Fibroblast of villous mesenchyme (primary cell): ENCODE measurements around the gene CCDC121. TPM values are rescaled to one million over a fixed set of nuclear protein-coding genes. Genes with fewer than 3 reads are reported as not detected.

Experiments
- DNase-seq: peaks from one replicate; pipeline ENCODE4 v3.0.0-alpha.2; 2010; ENCODE audit warnings: low read depth
- H3K4me3 ChIP-seq: 2 replicates; pipeline ENCODE4 v1.5.1; 2011; ENCODE audit warnings: low read depth, mild to moderate bottlenecking, low read length
- CTCF ChIP-seq: IDR thresholded peaks from 2 replicates; pipeline ENCODE4 v1.5.1; 2012; ENCODE audit warnings: low read depth, mild to moderate bottlenecking, low read length; ENCODE audit not compliant: insufficient read depth
- total RNA-seq: library from RNA; depleted of rRNA; stranded (reverse); fragments of >200 nt; gene quantifications from 2 replicates; pipeline ENCODE4 v1.2.3, GENCODE V29; 2012

The CCDC121 gene, protein sequence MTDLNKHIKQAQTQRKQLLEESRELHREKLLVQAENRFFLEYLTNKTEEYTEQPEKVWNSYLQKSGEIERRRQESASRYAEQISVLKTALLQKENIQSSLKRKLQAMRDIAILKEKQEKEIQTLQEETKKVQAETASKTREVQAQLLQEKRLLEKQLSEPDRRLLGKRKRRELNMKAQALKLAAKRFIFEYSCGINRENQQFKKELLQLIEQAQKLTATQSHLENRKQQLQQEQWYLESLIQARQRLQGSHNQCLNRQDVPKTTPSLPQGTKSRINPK
- total RNA-seq, result 1.3 and 1.9 TPM in 2 replicates

DNA sequence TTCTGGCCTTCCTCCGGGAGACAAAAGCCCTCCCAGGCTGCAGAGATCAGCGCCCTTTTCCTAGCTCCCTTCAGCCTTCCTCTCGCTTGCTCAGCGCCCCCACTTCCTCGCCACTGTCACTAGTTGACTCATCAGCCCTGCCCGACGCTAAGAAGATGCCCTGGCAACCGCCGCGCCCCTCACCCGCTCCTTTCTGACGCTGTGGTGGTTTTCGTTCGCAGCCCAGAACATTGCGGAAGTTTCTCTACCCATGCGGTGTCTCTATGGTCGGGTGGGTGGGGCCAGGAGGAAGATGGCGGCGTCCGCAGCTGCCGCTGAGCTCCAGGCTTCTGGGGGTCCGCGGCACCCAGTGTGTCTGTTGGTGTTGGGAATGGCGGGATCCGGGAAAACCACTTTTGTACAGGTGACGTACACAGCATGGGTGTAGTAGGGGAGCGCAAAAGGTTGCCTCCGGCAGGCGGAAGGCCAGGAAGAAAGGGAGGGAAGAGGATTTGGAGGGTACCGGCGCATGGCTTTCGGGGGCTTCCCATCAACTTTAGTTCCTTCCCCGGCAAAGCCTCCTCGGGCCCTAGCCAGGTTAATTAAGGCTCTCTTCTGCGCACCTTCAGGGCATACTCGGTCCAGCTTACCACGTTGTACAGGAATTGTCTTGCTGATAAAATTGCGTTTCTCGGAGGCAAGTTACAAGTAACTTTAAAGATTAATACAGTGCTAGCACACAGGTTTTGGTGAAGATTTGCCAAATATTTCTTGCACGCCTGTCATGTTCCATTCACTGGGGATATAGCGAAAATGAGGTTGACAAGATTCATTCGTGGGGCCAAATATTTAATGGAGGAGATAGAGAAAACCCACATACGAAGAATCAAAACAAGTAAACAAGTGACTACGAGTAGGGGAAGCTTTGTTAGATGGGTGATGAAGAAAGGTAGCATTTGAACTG, at the start of gene CCDC121, which contains the start of gene GPN1:
CCDC121 (minus strand) TSS at position 246 of the 943 bp plus-strand sequence. CDS start 1,213 bp downstream, outside the sequence.
GPN1 (plus strand) TSS at position 284 of the 943 bp plus-strand sequence; CDS start at position 293, 9 bp downstream.
- no peak for TF ChIP-seq CTCF
- peak within 1 kb of the TSS; percentile 80 for H3K4me3 ChIP-seq
- DNase-seq, result peak; percentile 93

GRCh38 chr2:27672723-27673486, 44.1 kb upstream of the CCDC121 start:
- no peak for TF ChIP-seq CTCF
- no peak overlapping the region for H3K4me3 ChIP-seq
- no peak for DNase-seq

DNA sequence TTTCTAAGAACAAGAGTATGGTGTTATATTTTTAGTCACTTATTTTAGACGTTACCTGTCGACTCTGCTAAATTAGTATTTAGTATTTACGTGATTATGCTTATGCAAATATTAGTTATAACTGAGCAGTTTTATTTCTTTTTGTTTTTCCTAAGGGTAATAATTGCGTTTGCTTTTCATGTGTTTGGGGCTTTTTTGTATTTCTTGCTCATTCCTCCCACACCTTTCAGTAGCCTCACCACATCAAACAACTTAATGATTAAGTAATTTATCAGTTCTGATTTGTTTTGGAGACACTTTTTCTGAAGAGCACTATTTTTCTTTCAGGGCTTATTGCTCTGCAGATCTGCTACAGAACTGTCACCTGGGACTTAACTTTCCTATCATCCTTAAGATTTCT, 42.4 kb upstream of the CCDC121 start:
- no peak for DNase-seq
- TF ChIP-seq CTCF, result no peak

DNA sequence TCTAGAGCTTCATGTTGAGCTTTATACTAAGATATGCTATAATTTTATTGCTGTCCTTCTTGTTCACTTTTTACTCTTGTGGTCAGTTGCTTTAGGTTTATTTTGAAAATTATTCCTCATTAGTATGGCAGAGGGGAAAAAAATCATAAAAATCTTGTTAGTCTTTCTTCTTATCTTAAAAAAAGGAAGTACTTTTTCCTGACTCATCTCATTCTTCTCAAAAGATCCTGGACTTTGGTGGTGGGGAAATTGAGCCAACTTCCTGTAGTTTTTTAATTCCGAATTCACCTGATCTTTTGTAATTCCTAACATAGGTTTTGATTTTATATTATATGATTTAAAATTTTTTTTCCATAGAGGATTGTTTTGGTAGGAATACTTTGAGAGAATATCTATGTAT, 38.6 kb upstream of the CCDC121 start:
- no peak overlapping the region for H3K4me3 ChIP-seq
- DNase-seq, result no peak

More for the DNA sequence above, 42.4 kb upstream of the CCDC121 start:
- H3K4me3 ChIP-seq, result no peak overlapping the region

DNA sequence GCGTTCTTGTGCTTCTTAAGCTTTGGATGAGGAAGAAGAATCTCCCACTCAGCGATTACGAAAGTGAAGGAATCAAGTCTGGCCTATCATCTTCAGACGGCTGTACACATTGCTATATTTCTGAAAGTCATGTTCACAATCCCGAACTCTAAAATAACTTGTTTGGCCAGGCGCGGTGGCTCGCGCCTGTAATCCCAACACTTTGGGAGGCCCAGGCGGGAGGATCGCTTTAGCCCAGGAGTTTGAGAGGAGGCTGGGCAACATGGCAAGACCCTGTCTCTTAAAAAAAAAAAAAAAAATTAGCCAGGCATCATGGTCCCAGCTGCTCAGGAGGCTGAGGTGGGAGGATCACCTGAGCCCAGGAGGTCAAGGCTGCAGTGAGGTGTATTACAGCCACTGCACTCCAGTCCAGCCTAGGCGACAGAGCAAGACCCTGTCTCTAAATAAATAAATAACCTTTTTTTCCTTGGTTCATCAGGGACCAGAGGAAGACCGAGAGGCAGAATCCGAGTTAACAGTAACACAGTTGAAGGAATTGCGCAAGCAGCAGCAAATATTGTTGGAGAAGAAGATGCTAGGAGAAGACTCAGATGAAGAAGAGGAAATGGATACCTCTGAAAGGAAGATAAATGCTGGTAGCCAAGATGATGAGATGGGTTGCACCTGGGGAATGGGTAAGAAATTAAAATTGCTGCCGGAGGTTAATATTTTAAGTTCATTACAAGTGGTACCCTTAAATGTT, 36.0 kb upstream of the CCDC121 start:
- DNase-seq, result no peak
- no peak for TF ChIP-seq CTCF
- H3K4me3 ChIP-seq, result peak overlapping the region; percentile 98

More for the DNA sequence above, 38.6 kb upstream of the CCDC121 start:
- no peak for TF ChIP-seq CTCF

DNA sequence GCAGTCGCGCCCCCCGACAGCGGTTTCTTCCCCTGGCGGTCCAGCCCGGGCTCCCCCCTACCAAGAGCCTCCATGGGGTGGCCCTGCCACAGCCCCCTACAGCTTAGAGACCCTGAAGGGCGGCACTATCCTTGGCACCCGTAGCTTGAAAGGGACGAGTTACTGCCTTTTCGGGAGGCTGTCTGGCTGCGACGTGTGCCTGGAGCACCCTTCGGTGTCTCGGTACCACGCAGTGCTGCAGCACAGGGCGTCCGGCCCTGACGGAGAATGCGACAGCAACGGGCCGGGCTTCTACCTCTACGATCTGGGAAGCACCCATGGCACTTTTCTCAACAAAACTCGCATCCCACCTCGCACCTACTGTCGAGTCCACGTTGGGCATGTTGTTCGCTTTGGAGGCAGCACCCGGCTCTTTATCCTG, 35.4 kb upstream of the CCDC121 start:
- no peak for DNase-seq

More for the DNA sequence above, 35.4 kb upstream of the CCDC121 start:
- no peak for TF ChIP-seq CTCF
- H3K4me3 ChIP-seq, result peak overlapping the region; percentile 98
